GM12878 (cell line): ENCODE data around the gene DLG2. TPM values are rescaled to one million over a fixed set of nuclear protein-coding genes. Genes with fewer than 3 reads are reported as not detected.

Source experiments
- ATAC-seq: fragments of 200-7000 bp; cut with Tn5 transposase; 3 replicates; pipeline ENCODE4 v1.9.1; 2020; ENCODE audit warnings: mild to moderate bottlenecking, moderate library complexity
- BruUV-seq: library from RNA; stranded (reverse); fragments of 400-500 nt; replicated peaks from 2 replicates; lab custom pipeline; 2021; lab: Mats Ljungman, UMichigan
- CTCF ChIA-PET: fragments of 300-600 bp; sonication (Branson Sonifier 250); formaldehyde crosslinking; extraction: SDS; loops from one replicate; lab custom pipeline; 2021; ENCODE audit warnings: inconsistent platforms; lab: Yijun Ruan, JAX
- POLR2A ChIA-PET: fragments of 350-600 bp; formaldehyde crosslinking; extraction: SDS; loops from one replicate; lab custom pipeline; 2021; ENCODE audit warnings: inconsistent platforms; lab: Charles Lee
- RAD21 ChIA-PET: fragments of 300-600 bp; sonication (Branson Sonifier 250); formaldehyde crosslinking; loops from one replicate; lab custom pipeline; 2023; ENCODE audit warnings: antibody characterized with exemption; ENCODE audit not compliant: unreplicated experiment; lab: Charles Lee
- SMC1A ChIA-PET: fragments of 300-600 bp; sonication (Branson Sonifier 250); formaldehyde crosslinking; loops from one replicate; lab custom pipeline; 2023; ENCODE audit not compliant: unreplicated experiment, uncharacterized antibody; lab: Charles Lee
- DNase-seq: peaks from one replicate; pipeline ENCODE4 v3.0.0-alpha.2; 2011; ENCODE audit warnings: low read depth, low spot score
- FAIRE-seq: peaks from 3 replicates; lab custom pipeline; 2011; peaks lifted over from hg19 to GRCh38; lab: Jason Lieb, UNC
- H2AFZ ChIP-seq: 2 replicates; pipeline ENCODE4 v1.6.0; 2011; ENCODE audit warnings: low read depth, low read length, control low read depth; ENCODE audit not compliant: control insufficient read depth
- H3K27ac ChIP-seq: 2 replicates; pipeline ENCODE4 v1.5.1; 2011; ENCODE audit warnings: control low read depth; ENCODE audit not compliant: control insufficient read depth, insufficient read depth
- H3K27me3 ChIP-seq, 2 experiments: replicated peaks in 1 of 2; 2 replicates each; pipeline versions ENCODE4 v1.6.0 to v1.6.1; 2011; ENCODE audit warnings: low read length in 1 of 2; ENCODE audit not compliant: control insufficient read depth in 2 of 2, insufficient read depth in 2 of 2
- H3K36me3 ChIP-seq, 2 experiments: 2 replicates each; pipeline ENCODE4 v1.5.1; 2011; ENCODE audit warnings: low read length in 1 of 2; ENCODE audit not compliant: control insufficient read depth in 2 of 2, insufficient read depth in 2 of 2
- H3K4me1 ChIP-seq: 2 replicates; pipeline ENCODE4 v1.6.1; 2011; ENCODE audit warnings: mild to moderate bottlenecking, low read length, moderate library complexity, mixed read lengths; ENCODE audit not compliant: control insufficient read depth, insufficient read depth
- H3K4me2 ChIP-seq: 2 replicates; pipeline ENCODE4 v1.6.0; 2011; ENCODE audit warnings: control low read depth; ENCODE audit not compliant: control insufficient read depth, insufficient read depth
- H3K4me3 ChIP-seq: fragments of 200-600 bp; sonication (generic); 2 replicates; pipeline ENCODE4 v1.5.1; 2016
- H3K79me2 ChIP-seq: 2 replicates; pipeline ENCODE4 v1.6.0; 2011; ENCODE audit warnings: low read length; ENCODE audit not compliant: control insufficient read depth, insufficient read depth
- H3K9ac ChIP-seq: 2 replicates; pipeline ENCODE4 v1.8.0; 2011; ENCODE audit warnings: low read length, control low read depth, mixed read lengths; ENCODE audit not compliant: control insufficient read depth, insufficient read depth
- H3K9me3 ChIP-seq: replicated peaks from 3 replicates; pipeline ENCODE4 v1.5.1; 2011; ENCODE audit warnings: mild to moderate bottlenecking, low read length; ENCODE audit not compliant: control insufficient read depth, insufficient read depth
- H4K20me1 ChIP-seq: 2 replicates; pipeline ENCODE4 v1.6.0; 2011; ENCODE audit not compliant: control insufficient read depth, insufficient read depth
- BHLHE40 ChIP-seq, 2 experiments: fragments of 450-650 bp in 1 of 2; IDR thresholded peaks; 2 replicates each; pipeline ENCODE4 v1.6.1; 2011 to 2017; ENCODE audit warnings: low read depth in 2 of 2, borderline replicate concordance in 1 of 2, improper control_type of control experiment in 1 of 2, low read length in 1 of 2, mild to moderate bottlenecking in 1 of 2
- WGBS: methylation state at CpG from one replicate; pipeline ENCODE4 v1.1.6; 2016; ENCODE audit warnings: low lambda C conversion rate; ENCODE audit not compliant: insufficient replicate concordance, insufficient coverage; ENCODE audit errors: missing lambda C conversion rate; 5-methylcytosine and 5-hydroxymethylcytosine counted together
- in situ Hi-C: fragments of 300-500 bp; cut with MboI; formaldehyde crosslinking; loops from 9 replicates; pipeline ENCODE4 v1.14.3; 2018; ENCODE audit warnings: mixed read lengths
- intact Hi-C: fragments of 100-400 bp; cut with micrococcal nuclease; formaldehyde crosslinking; loops from one replicate; pipeline ENCODE4 v1.14.2; 2022; ENCODE audit not compliant: unreplicated experiment
- polyA plus RNA-seq, 11 experiments: library from polyadenylated mRNA; depleted of rRNA in 4 of 11; unstranded in 6 of 11; stranded (reverse) in 5 of 11; fragments of >200 nt; fragmentation: Nextera tagmentation in 4 of 11; fragmentation: Illumina TruSeq in 1 of 11; extraction: Ambion mirVana in 4 of 11; extraction: Trizol in 1 of 11; gene quantifications; 1 replicate in 1 of 11; 2 replicates in 10 of 11; pipeline versions ENCODE4 v1.2.1 to v1.2.3, GENCODE V29; 2011 to 2016; ENCODE audit warnings: inconsistent platforms in 2 of 11, missing spikeins in 2 of 11, low read depth in 1 of 11
- total RNA-seq, 4 experiments: library from RNA; depleted of rRNA in 3 of 4; stranded (reverse); fragments of >200 nt in 3 of 4; fragmentation: Illumina TruSeq in 1 of 4; extraction: Trizol in 1 of 4; gene quantifications; 2 replicates each; pipeline versions ENCODE4 v1.2.1 to v1.2.3, GENCODE V29; 2013 to 2021
- TF ChIP-seq, protein P1 (sequence below): fragments of 450-650 bp; IDR thresholded peaks from 2 replicates; pipeline ENCODE4 v1.6.1; 2016; ENCODE audit warnings: mild to moderate bottlenecking

The DLG2 gene
- total and polyA plus RNA-seq, 10 of the 15 experiments (the other 5 are each of a cell fraction or from before 2014, with no cell fraction given): 0.09 to 0.98 (median 0.35) TPM

DNA sequence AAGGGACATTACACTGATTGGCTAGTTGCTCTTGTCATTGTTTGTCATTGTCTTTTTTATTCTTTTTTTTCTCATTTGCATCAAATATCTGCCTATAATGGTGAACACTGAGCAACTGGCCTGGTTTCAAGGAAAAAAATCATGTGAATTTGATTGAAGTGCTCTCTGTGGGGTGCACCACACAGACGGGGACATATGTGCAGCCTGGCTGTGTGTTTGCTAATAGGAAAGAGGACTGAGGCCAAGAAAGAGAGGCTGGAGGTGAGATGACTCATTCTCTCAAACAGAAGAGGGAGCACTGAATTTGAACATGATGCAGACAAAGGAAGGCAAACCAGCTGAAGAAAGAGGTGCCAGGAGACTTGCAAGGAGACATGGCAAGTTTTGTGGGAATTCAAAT is 1656.1 kb downstream of the DLG2 start:
- Histone ChIP-seq H3K27me3 (no peaks in the 10 kb centered on the region), H4K20me1 (no peaks in the 10 kb centered on the region), H2AFZ (no peak overlapping the region), H3K4me1 (peaks cover 6% of the 10 kb centered on the region; the same call in 1 of the 2 replicates), H3K9ac (no peak overlapping the region), H3K4me3 (no peak overlapping the region), H3K9me3 (no peaks in the 10 kb centered on the region), H3K27ac (peak overlapping the region; percentile 24; the same call in 1 of the 2 replicates), H3K36me3 (no peaks in the 10 kb centered on the region), H3K79me2 (no peaks in the 10 kb centered on the region), H3K4me2 (peak overlapping the region; percentile 64; the same call in 1 of the 2 replicates)
- FAIRE-seq: no peak
- WGBS: 11% methylated on average over 1 of the region's 1 CpG
- BruUV-seq: no TSS peak
- in situ Hi-C loops (no loop called here), intact Hi-C loops (loop anchor here (2.0 to 10.0 kb wide), 3 partner anchors 271 to 686 kb away; partner anchors contain the start of gene CCDC90B)
- ATAC-seq: peak; percentile 49
- ChIA-PET SMC1A (interaction anchor here (1.0 to 1.2 kb wide), 2 partner anchors 8 to 10 kb away, joined by 3 to 4 read pairs; no protein-coding TSS in a partner anchor), POLR2A (no interaction called here), CTCF (interaction anchor here (1.1 to 1.5 kb wide), 2 partner anchors 9 to 11 kb away, joined by 3 read pairs; no protein-coding TSS in a partner anchor), RAD21 (interaction anchor here (0.5 kb wide), 1 partner anchor 226 kb away, joined by 4 read pairs; no protein-coding TSS in a partner anchor)
- TF ChIP-seq, protein P1, sequence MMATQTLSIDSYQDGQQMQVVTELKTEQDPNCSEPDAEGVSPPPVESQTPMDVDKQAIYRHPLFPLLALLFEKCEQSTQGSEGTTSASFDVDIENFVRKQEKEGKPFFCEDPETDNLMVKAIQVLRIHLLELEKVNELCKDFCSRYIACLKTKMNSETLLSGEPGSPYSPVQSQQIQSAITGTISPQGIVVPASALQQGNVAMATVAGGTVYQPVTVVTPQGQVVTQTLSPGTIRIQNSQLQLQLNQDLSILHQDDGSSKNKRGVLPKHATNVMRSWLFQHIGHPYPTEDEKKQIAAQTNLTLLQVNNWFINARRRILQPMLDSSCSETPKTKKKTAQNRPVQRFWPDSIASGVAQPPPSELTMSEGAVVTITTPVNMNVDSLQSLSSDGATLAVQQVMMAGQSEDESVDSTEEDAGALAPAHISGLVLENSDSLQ: 0 out of 2 replicates have a peak, but pooled peaks have one; percentile 10
- TF ChIP-seq BHLHE40 (IDR thresholded peaks at IDR 0.05; ENCODE audit: borderline replicate concordance in 1 of 2, low read depth in 2 of 2, low read length in 1 of 2): no peak
- DNase-seq: peak; percentile 11
